ENCODE results near the gene KCNAB3. TPM values are rescaled to one million over a fixed set of nuclear protein-coding genes. Genes with fewer than 3 reads are reported as not detected.

Gene KCNAB3
- total RNA-seq, 1 donor from 2014 or later, result 0.26 TPM

GRCh38 chr17:7881276-7882054, 48.2 kb downstream of the KCNAB3 start:
- DNase-seq (ENCODE audit: low read depth in 2 of 2), result peak in 1 of 2 donors; percentile 10

GRCh38 chr17:7880076-7880868, 49.4 kb downstream of the KCNAB3 start:
- no peak for DNase-seq (ENCODE audit: low read depth in 2 of 2)

- no peak for DNase-seq (ENCODE audit: low read depth in 2 of 2)
These were observed 51.4 kb downstream of the KCNAB3 start for GRCh38 chr17:7878234-7878633.

GRCh38 chr17:7875804-7876370, 53.8 kb downstream of the KCNAB3 start:
- no peak for DNase-seq (ENCODE audit: low read depth in 2 of 2)

- no peak for DNase-seq (ENCODE audit: low read depth in 2 of 2)
These were observed 56.6 kb downstream of the KCNAB3 start for GRCh38 chr17:7873051-7873450.

Other genes with a start within 250 kb of the KCNAB3 start
- gene TP53, start 242.4 kb downstream of the KCNAB3 start, total RNA-seq, result 44.0 and 51.2 TPM in 2 replicates
- gene WRAP53, start 241.4 kb downstream of the KCNAB3 start, total RNA-seq, result 6.9 and 7.0 TPM in 2 replicates
- gene EFNB3, start 224.7 kb downstream of the KCNAB3 start, total RNA-seq, result 0.13 and 1.1 TPM in 2 replicates
- under 0.01 and 0.25 TPM in 2 replicates for gene DNAH2, start 212.1 kb downstream of the KCNAB3 start, total RNA-seq
- gene KDM6B, start 95.6 kb downstream of the KCNAB3 start, total RNA-seq, result 1.0 and 3.5 TPM in 2 replicates
- gene TMEM88, start 74.8 kb downstream of the KCNAB3 start, total RNA-seq, result 11.6 and 17.2 TPM in 2 replicates
- gene NAA38, start 72.3 kb downstream of the KCNAB3 start, total RNA-seq, result 84.6 and 171 TPM in 2 replicates
- gene CYB5D1, start 71.9 kb downstream of the KCNAB3 start, total RNA-seq, result 5.6 and 6.0 TPM in 2 replicates
- gene CHD3, start 41.1 kb downstream of the KCNAB3 start, total RNA-seq, result 57.8 and 60.2 TPM in 2 replicates
- gene RNF227, start 13.6 kb downstream of the KCNAB3 start, total RNA-seq, result 0.51 and 0.76 TPM in 2 replicates
- gene TRAPPC1, start 2.1 kb upstream of the KCNAB3 start, total RNA-seq, result 52.9 and 80.7 TPM in 2 replicates
- gene CNTROB, start 2.4 kb upstream of the KCNAB3 start, total RNA-seq, result 10.6 and 13.2 TPM in 2 replicates
- gene GUCY2D, start 72.8 kb upstream of the KCNAB3 start, total RNA-seq, result not detected in 2 replicates
- not detected in 2 replicates for gene ALOX15B, start 109.2 kb upstream of the KCNAB3 start, total RNA-seq
- not detected in 2 replicates for gene ALOX12B, start 157.9 kb upstream of the KCNAB3 start, total RNA-seq
- not detected in 2 replicates for gene ALOXE3, start 188.7 kb upstream of the KCNAB3 start, total RNA-seq
- under 0.01 TPM in 1 of 2 replicates, not detected in the other for gene HES7, start 194.2 kb upstream of the KCNAB3 start, total RNA-seq
- gene PER1, start 222.5 kb upstream of the KCNAB3 start, total RNA-seq, result 5.0 and 16.7 TPM in 2 replicates
- gene VAMP2, start 233.1 kb upstream of the KCNAB3 start, total RNA-seq, result 3.1 and 4.9 TPM in 2 replicates
- gene TMEM107, start 246.5 kb upstream of the KCNAB3 start, total RNA-seq, result 17.2 and 23.7 TPM in 2 replicates

Measured in dermis microvascular lymphatic vessel endothelial cell (primary cell).